AG10803 (cell line): Measurements from ENCODE around the gene PPARA.
"Not testable (repeated sequence)": the region's sequence is repeated elsewhere in the genome, so short reads cannot be mapped to it uniquely, and the experiment has no call there.

Experiments used
- DNase-seq: peaks from one replicate; pipeline ENCODE4 v3.0.0; 2010; ENCODE audit warnings: low read depth
- H3K4me3 ChIP-seq: 2 replicates; pipeline ENCODE4 v1.5.1; 2011; ENCODE audit warnings: mild to moderate bottlenecking, low read length, control low read depth
- CTCF ChIP-seq: conservative IDR thresholded peaks from 2 replicates; pipeline ENCODE4 v1.5.1; 2011; ENCODE audit warnings: mild to moderate bottlenecking, low read length, control low read depth, inconsistent platforms

PPARA gene

GRCh38 chr22:46192210-46192993, 42.1 kb downstream of the PPARA start:
- no peak for DNase-seq
- TF ChIP-seq CTCF, result no peak
- no peak overlapping the region for H3K4me3 ChIP-seq

- no peak for TF ChIP-seq CTCF
- H3K4me3 ChIP-seq, result no peak overlapping the region
- DNase-seq, result no peak
Measured at GRCh38 chr22:46193898-46194310, 43.6 kb downstream of the PPARA start.

GRCh38 chr22:46195487-46196165, 45.3 kb downstream of the PPARA start:
- DNase-seq, result no peak
- TF ChIP-seq CTCF, result no peak
- no peak overlapping the region for H3K4me3 ChIP-seq

- no peak overlapping the region for H3K4me3 ChIP-seq
- no peak for TF ChIP-seq CTCF
- no peak for DNase-seq
Measured at GRCh38 chr22:46196278-46196677, 46.0 kb downstream of the PPARA start.

GRCh38 chr22:46198274-46198673, 47.9 kb downstream of the PPARA start:
- DNase-seq, result no peak
- H3K4me3 ChIP-seq, result no peak overlapping the region
- no peak for TF ChIP-seq CTCF

- not testable (repeated sequence) for H3K4me3 ChIP-seq, DNase-seq
Measured at GRCh38 chr22:46198806-46199205, 48.5 kb downstream of the PPARA start.

GRCh38 chr22:46201059-46201757, 50.9 kb downstream of the PPARA start:
- DNase-seq, result no peak
- TF ChIP-seq CTCF, result no peak
- H3K4me3 ChIP-seq, result no peak overlapping the region
